Uterus (tissue), 2 donors: ENCODE measurements around the gene FRAT2.

Experiments
- CTCF ChIP-seq, 4 experiments: fragments of 200-600 bp in 2 of 4; fragments of 450-650 bp in 2 of 4; sonication (generic) in 2 of 4; IDR thresholded peaks; one replicate each; pipeline ENCODE4 v1.5.1; 2016 to 2019; ENCODE audit warnings: antibody characterized with exemption in 4 of 4, mild to moderate bottlenecking in 2 of 4, moderate library complexity in 1 of 4
- POLR2A ChIP-seq, 2 donors: fragments of 450-650 bp; IDR thresholded peaks; one replicate each; pipeline ENCODE4 v1.6.1; 2016; ENCODE audit warnings: antibody characterized with exemption in 2 of 2, mild to moderate bottlenecking in 1 of 2, moderate library complexity in 1 of 2

- TF ChIP-seq CTCF (IDR thresholded peaks at IDR 0.05) (no peak), POLR2A (IDR thresholded peaks at IDR 0.05) (no peak)
These were observed 32.0 kb upstream of the FRAT2 start for GRCh38 chr10:97366572-97366971.
